ENCODE data around the gene PITPNB. TPM values are rescaled to one million over a fixed set of nuclear protein-coding genes. Genes with fewer than 3 reads are reported as not detected.

PITPNB gene
- total and polyA plus RNA-seq, 9 donors: 18.2 to 56.2 (median 42.4) TPM

DNA sequence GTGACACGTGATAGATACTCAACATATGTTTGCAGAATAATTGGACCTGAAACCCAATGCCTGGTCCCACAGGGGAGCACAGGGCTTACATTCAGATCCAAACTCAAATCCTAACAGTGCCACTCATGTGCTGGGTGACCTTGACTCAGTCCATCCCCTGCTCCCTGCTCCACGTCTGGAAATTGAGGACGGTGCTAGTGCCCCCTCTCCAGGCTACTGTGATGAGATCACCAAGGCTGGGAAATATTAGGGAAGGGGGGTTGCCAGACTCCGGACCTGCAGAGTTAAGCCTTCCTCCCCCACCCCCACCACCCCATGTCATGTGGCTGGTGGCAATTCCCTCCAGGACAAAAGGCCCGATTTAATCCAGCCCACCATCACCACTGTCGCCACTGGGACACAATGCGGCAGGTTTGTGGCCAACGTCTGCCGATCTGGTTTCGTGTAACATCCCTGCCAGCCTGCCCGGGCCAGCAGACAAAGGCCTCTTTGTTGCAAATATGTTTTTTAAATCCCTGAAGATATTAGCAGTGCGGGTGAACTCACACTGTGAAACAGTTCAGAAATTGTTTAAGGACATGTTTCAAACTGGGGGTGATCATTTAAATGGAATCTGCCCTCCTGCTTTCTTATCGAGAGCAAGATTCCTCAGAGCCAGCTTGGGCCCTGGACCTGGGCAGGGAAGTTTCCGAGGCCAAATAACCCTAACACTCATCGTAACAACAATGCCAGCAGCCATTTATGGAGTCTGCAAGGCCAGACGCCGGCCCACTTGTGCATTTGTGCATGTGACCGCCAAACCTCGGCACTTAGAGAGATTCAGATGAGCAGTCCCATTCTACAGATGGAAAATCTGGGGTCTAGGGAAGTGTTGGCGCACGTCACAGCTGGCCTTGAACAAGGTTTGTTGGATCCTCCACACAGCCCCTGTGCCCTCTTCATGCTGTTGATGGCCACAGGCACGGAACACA lies 97.9 kb downstream of the PITPNB start:
- H3K36me3 ChIP-seq (ENCODE audit: control insufficient read depth, insufficient read depth, low read length): no peaks in the 10 kb centered on the region
- no peaks in the 10 kb centered on the region for H3K9me3 ChIP-seq (replicated peaks; ENCODE audit: control insufficient read depth, low read depth, low read length)
- H3K27ac ChIP-seq (ENCODE audit: low read length): peak overlapping the region; percentile 29
- 39% methylated on average over 9 of the region's 22 CpGs for WGBS (ENCODE audit: insufficient coverage)
- no peak for DNase-seq
- peaks cover 2% of the 10 kb centered on the region for H3K27me3 ChIP-seq (ENCODE audit: control insufficient read depth, insufficient read depth, low read length)
- H3K4me1 ChIP-seq (ENCODE audit: control insufficient read depth, insufficient read depth, low read length): peaks cover 10% of the 10 kb centered on the region
- no peak overlapping the region for H3K4me3 ChIP-seq (ENCODE audit: low read length)

DNA sequence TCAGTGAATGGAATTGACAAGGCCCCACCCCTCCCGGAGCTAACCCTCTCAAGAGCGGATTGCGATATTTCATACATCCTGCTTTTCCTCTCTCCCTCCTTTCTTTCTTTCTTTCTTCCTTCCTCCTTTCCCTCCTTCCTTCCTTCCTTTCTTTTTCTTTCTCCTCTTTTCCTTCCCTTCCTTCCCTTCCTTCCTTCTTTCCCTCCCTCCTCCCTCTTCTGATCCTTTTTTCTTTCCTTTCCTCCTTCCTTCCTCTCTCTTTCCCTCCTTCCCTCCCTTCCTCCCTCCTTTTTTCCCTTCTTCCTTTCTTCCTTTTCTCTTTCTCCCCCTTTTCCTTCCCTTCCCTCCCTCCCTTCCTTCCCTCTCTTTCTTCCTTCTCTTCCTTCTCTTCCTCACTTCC lies 102.5 kb downstream of the PITPNB start:
- Histone ChIP-seq H3K4me1 (ENCODE audit: control insufficient read depth, insufficient read depth, low read length) (peaks cover 9% of the 10 kb centered on the region), H3K27me3 (ENCODE audit: control insufficient read depth, insufficient read depth, low read length) (peaks cover 4% of the 10 kb centered on the region), H3K36me3 (ENCODE audit: control insufficient read depth, insufficient read depth, low read length) (no peaks in the 10 kb centered on the region), H3K9me3 (replicated peaks; ENCODE audit: control insufficient read depth, low read depth, low read length) (no peaks in the 10 kb centered on the region), H3K27ac (ENCODE audit: low read length) (no peak overlapping the region), H3K4me3 (ENCODE audit: low read length) (no peak overlapping the region)
- 88% methylated on average over 3 of the region's 3 CpGs for WGBS (ENCODE audit: insufficient coverage)
- no peak for DNase-seq

DNA sequence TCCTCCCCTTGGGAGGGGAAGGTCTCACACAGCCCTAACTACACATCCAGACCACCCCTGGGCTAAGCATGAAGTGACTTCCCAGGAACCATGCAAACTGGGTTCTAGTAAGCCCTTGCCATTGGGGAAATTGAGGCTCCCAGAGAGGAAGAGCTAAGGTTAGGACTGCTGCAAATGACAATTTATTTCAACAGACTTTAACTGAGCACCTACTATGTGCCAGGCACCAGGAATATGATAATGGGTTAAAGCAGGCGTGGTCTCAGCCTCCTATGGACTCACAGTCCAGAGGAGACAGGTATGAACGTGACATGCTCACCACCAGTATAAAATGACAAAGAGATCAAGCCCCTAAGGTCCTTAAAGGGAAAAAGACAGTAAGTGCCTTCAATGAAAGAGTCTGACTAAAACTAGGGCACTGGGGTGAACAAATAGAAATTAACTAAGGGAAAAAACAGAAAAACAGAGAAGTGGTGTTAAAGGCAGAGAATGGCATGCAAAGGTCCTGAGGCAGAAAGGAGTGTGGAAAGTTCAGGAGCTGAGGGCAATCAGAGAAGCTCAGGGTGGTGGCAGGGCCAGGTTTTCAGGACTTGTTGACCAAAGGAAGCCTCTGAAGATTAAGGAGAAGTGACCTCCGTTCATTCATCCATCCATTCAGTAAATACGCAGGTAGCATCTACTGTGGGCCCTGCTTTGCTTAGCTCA lies 103.1 kb downstream of the PITPNB start:
- 73% methylated on average over 2 of the region's 4 CpGs for WGBS (ENCODE audit: insufficient coverage)
- Histone ChIP-seq H3K27ac (ENCODE audit: low read length) (no peak overlapping the region), H3K27me3 (ENCODE audit: control insufficient read depth, insufficient read depth, low read length) (peaks cover 4% of the 10 kb centered on the region), H3K4me1 (ENCODE audit: control insufficient read depth, insufficient read depth, low read length) (peaks cover 6% of the 10 kb centered on the region), H3K4me3 (ENCODE audit: low read length) (no peak overlapping the region), H3K36me3 (ENCODE audit: control insufficient read depth, insufficient read depth, low read length) (no peaks in the 10 kb centered on the region), H3K9me3 (replicated peaks; ENCODE audit: control insufficient read depth, low read depth, low read length) (no peaks in the 10 kb centered on the region)
- no peak for DNase-seq

DNA sequence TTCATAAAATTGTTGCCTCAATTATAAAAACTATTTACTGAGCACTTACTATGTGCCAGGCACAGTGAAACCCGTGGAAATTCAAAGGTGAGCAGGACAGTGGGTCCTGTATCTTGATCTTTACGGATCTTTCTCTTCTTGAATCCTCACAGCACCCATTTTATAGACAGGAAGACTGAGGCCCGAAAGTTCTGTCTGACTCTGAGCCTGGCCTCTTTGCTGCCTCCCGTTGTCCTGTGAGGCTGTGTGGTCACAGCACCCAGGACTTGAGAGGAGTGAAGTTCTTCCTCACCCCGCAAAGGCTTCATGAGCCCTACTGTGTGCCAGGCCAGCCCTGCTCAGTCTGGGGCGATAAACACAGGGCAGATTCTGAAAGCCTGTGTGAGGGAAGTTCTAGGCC lies 104.1 kb downstream of the PITPNB start:
- H3K27me3 ChIP-seq (ENCODE audit: control insufficient read depth, insufficient read depth, low read length): peaks cover 5% of the 10 kb centered on the region
- WGBS (ENCODE audit: insufficient coverage): 95% methylated on average over 4 of the region's 6 CpGs
- no peaks in the 10 kb centered on the region for H3K36me3 ChIP-seq (ENCODE audit: control insufficient read depth, insufficient read depth, low read length)
- H3K27ac ChIP-seq (ENCODE audit: low read length): no peak overlapping the region
- H3K4me3 ChIP-seq (ENCODE audit: low read length): no peak overlapping the region
- H3K4me1 ChIP-seq (ENCODE audit: control insufficient read depth, insufficient read depth, low read length): peaks cover 12% of the 10 kb centered on the region
- no peak for DNase-seq
- H3K9me3 ChIP-seq (replicated peaks; ENCODE audit: control insufficient read depth, low read depth, low read length): no peaks in the 10 kb centered on the region

- H3K36me3 ChIP-seq (ENCODE audit: control insufficient read depth, insufficient read depth, low read length): no peaks in the 10 kb centered on the region
- DNase-seq: no peak
- WGBS (ENCODE audit: insufficient coverage): 100% methylated on average over 1 of the region's 3 CpGs
- H3K27ac ChIP-seq (ENCODE audit: low read length): no peak overlapping the region
- H3K9me3 ChIP-seq (replicated peaks; ENCODE audit: control insufficient read depth, low read depth, low read length): no peaks in the 10 kb centered on the region
- no peak overlapping the region for H3K4me3 ChIP-seq (ENCODE audit: low read length)
- H3K27me3 ChIP-seq (ENCODE audit: control insufficient read depth, insufficient read depth, low read length): peaks cover 15% of the 10 kb centered on the region
- peaks cover 32% of the 10 kb centered on the region for H3K4me1 ChIP-seq (ENCODE audit: control insufficient read depth, insufficient read depth, low read length)
These were observed 107.3 kb downstream of the PITPNB start for GRCh38 chr22:27811778-27812177.

DNA sequence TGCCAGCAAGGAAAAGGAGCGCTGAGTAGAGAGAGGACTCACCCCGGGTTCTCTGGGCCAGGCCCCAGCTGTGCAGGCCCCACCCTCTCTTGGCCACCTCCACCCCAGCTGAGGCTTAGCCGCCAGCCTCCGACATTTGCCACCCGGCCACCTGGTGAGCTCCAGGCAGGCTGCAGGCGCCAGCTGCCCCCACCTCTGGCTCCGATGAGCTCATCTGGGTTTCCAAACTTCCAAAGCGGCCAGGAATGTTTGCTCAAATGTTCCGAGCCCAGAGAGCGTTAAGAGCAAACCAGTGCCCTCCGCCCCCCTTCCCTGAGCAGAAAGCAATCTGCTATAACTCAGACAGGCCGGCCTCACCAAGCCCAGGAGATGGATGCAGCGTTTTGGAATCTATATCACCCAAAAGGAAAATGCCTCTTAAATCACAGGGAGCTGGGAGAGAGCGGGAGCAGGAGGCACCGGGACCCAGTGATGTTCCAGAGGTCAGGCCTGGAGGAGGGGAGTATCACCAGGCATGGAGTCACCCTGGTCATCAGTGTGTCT lies 108.4 kb downstream of the PITPNB start:
- Histone ChIP-seq H3K27ac (ENCODE audit: low read length) (peak overlapping the region; percentile 72), H3K9me3 (replicated peaks; ENCODE audit: control insufficient read depth, low read depth, low read length) (no peaks in the 10 kb centered on the region), H3K4me3 (ENCODE audit: low read length) (no peak overlapping the region), H3K27me3 (ENCODE audit: control insufficient read depth, insufficient read depth, low read length) (peaks cover 14% of the 10 kb centered on the region), H3K36me3 (ENCODE audit: control insufficient read depth, insufficient read depth, low read length) (no peaks in the 10 kb centered on the region), H3K4me1 (ENCODE audit: control insufficient read depth, insufficient read depth, low read length) (peaks cover 32% of the 10 kb centered on the region)
- peak; percentile 93 for DNase-seq
- WGBS (ENCODE audit: insufficient coverage): 29% methylated on average over 11 of the region's 15 CpGs

- peaks cover 33% of the 10 kb centered on the region for H3K4me1 ChIP-seq (ENCODE audit: control insufficient read depth, insufficient read depth, low read length)
- 23% methylated on average over 8 of the region's 17 CpGs for WGBS (ENCODE audit: insufficient coverage)
- no peak overlapping the region for H3K4me3 ChIP-seq (ENCODE audit: low read length)
- peak overlapping the region; percentile 72 for H3K27ac ChIP-seq (ENCODE audit: low read length)
- H3K9me3 ChIP-seq (replicated peaks; ENCODE audit: control insufficient read depth, low read depth, low read length): no peaks in the 10 kb centered on the region
- DNase-seq: no peak
- H3K36me3 ChIP-seq (ENCODE audit: control insufficient read depth, insufficient read depth, low read length): no peaks in the 10 kb centered on the region
- H3K27me3 ChIP-seq (ENCODE audit: control insufficient read depth, insufficient read depth, low read length): peaks cover 14% of the 10 kb centered on the region
These were observed 109.1 kb downstream of the PITPNB start for GRCh38 chr22:27809700-27810608.

DNA sequence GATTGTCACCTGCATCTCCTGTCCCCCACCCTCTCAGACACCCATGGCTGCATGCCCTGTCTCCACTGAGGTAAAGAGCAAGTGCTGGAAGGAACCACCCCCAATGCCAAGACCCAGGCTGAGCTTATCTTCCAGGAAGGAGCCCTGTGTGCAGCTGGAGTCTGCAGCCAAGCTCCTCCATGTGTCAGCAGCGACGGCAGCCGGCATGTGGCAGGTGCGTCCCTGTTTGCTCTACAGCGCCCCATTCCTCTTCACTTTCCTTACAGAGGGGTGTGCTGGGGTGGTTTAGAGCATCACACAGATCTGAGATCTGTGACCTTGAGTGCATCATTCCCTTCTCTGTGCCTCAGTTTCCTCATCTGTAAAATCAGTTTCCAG lies 109.8 kb downstream of the PITPNB start:
- no CpG with 5 or more reads among the region's 5 CpGs for WGBS (ENCODE audit: insufficient coverage)
- Histone ChIP-seq H3K27ac (ENCODE audit: low read length) (no peak overlapping the region), H3K4me1 (ENCODE audit: control insufficient read depth, insufficient read depth, low read length) (peaks cover 37% of the 10 kb centered on the region), H3K36me3 (ENCODE audit: control insufficient read depth, insufficient read depth, low read length) (no peaks in the 10 kb centered on the region), H3K4me3 (ENCODE audit: low read length) (no peak overlapping the region), H3K9me3 (replicated peaks; ENCODE audit: control insufficient read depth, low read depth, low read length) (no peaks in the 10 kb centered on the region), H3K27me3 (ENCODE audit: control insufficient read depth, insufficient read depth, low read length) (peaks cover 14% of the 10 kb centered on the region)
- peak; percentile 51 for DNase-seq

- 61% methylated on average over 18 of the region's 18 CpGs for WGBS (ENCODE audit: insufficient coverage)
- Histone ChIP-seq H3K36me3 (ENCODE audit: control insufficient read depth, insufficient read depth, low read length) (no peaks in the 10 kb centered on the region), H3K4me1 (ENCODE audit: control insufficient read depth, insufficient read depth, low read length) (peaks cover 37% of the 10 kb centered on the region), H3K27me3 (ENCODE audit: control insufficient read depth, insufficient read depth, low read length) (peaks cover 14% of the 10 kb centered on the region), H3K27ac (ENCODE audit: low read length) (no peak overlapping the region), H3K9me3 (replicated peaks; ENCODE audit: control insufficient read depth, low read depth, low read length) (no peaks in the 10 kb centered on the region), H3K4me3 (ENCODE audit: low read length) (no peak overlapping the region)
- peak; percentile 81 for DNase-seq
These were observed 110.4 kb downstream of the PITPNB start for GRCh38 chr22:27808451-27809225.

Measured in muscle of leg (tissue), 11 donors.